Stimulated activated CD8-positive, alpha-beta memory T cell treated with anti-CD3 and anti-CD28 coated beads, Interleukin-2, amount 100 ng/mL, for 1 hour (primary cell): ENCODE data around the gene ALKAL2.

ENCODE experiments used
- DNase-seq, 2 donors: peaks; one replicate each; pipeline ENCODE4 v3.0.0-alpha.2; 2020; ENCODE audit warnings: low read depth in 2 of 2

ALKAL2 gene

DNA sequence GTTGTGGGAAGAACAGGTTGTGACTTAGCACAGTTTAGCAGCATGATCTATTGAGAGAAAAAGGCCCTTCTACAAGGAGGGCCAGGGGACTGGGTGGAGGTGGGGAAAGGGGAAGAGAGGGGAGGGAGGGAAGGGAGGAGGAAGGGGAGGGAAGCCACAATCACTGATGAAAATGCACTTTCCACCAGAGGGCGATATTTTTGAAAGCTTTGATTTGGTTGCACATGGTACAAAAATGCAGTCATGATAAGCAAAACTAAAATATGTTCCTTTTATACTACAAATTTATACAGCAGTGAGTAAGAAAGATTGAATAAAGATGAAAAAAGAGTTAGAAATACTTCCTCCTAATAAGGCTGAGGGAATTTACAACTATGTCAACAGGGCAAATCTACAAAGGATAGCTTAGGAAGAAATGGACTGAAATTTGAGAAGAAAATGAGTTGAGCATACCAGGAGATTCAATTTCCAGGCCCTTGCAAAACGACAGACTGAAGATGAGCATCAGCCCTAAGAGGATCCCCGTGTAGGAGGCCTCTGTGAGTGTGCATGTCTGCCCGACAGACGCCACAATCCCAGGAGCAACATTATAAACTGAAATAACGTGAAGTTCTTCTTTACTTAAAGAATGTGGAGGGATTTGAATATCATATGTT is 41.3 kb downstream of the ALKAL2 start:
- DNase-seq, result no peak

DNA sequence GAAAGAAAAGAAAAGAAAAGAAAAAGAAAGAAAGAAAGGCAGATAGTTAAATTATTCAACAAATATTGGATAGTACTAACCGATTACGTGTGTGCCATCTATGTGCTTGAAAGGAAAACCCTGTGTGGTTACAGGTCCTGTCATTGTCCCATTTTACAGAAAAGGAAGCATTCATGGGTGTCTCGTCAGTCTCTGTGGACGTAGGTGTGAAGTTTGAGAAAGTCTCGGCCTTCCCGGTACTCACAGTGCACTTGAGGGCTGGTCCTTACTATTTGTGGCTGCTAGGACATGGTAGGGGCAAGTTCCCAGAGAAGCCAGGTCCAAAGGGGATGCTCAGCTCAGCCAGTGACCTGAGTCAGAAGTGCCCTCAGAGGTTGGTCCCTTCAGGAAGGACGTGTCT is 43.3 kb downstream of the ALKAL2 start:
- no peak for DNase-seq

DNA sequence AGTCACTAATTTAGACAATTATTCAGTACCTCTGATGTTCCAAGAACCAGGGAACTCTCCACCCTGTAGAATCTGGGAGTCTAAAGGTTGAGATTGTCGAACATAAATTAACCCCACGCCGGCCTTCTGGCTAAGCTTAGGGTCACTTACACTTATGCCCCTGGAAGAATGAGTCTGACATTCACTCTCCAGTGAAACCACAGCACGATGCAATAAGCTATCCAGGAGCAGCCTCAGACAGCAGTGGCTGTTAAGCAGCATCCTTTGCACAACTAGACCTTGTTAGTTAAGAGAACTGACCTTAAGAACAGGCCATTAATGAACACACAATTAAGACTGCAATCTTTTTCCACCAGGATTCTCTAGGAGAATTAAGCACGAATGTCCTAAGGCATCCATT is 49.0 kb downstream of the ALKAL2 start:
- no peak for DNase-seq

DNA sequence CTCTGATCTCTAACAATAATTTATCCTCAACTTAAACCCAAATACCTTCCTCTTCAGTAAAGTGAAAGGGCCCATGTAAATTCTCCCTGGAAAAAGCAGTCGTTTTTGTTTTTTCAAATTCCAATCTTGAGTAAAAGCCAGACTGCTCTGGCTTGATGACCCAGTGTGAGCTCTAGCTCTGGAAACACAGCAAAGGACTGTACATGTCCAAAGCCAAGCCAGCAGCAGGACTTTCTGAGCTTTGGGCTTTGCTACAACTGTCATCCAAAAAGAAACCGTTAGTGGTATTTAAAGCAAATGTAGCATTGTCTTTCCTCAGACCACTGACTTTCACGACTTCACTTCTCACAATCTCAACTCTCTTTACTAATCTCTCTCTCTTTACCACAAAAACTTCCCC is 49.5 kb downstream of the ALKAL2 start:
- no peak for DNase-seq

DNA sequence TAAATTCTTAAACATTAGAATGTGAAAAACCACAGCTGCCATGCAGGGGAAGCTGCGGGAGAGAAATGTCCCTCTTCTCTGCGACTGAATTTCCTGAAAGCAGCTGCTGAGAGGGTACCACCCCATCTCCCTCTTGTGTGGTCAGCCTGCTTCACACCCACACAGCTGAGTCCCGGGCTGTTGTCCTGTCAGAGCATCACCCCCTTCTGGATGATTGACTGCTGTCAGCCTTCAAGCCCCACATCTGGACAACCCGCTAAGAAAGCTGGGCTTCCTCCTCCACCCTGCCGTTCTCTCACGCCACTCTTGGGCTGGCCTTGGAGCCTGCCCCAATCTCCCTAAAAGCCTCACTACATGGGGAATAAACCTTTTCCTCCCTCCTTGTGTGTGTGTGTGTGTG is 50.0 kb downstream of the ALKAL2 start:
- DNase-seq, result no peak

DNA sequence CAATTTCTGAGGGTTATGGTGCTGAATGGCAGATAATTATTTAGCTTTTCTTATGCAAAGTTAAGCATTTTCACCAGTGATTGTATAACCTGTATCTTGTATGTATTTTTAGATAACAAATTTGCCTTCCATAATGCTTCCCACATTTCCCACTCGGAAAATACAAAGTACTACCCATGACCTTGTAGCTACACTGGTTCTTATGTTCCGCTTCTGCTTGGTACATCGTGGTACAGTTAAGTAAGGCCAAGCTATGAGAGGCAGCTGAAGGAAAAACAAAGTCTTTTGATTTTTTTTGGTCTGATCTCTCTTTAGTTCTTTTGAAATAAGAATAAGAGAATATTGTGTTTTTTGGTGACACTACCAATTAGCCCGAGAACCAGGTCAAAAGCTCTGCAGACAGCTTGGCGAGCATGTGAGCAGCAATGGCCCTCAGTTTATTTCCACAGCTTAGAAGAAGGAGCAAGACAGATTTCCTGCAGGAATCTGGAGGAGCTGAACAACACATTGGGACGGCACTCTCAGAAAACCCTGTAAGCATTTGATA is 50.8 kb downstream of the ALKAL2 start:
- DNase-seq, result no peak

DNA sequence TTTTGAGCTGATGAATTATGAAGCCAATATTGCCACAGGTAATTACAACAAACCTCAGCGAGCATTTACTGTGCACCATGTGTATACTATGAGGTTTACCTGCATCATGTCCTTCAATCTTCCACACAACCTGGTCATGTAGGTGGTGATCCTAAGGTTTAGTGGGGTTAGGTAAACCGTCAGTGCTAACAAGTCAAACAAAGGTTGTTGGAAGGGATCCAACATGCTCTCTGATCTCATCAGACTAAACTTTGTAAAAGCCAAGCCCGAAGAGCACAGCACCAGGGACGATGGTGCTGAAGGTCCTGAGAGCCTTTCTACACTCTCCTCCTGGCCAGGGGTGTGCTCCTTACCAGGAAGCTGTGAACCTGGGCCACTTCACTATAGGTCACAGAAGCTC is 53.5 kb downstream of the ALKAL2 start:
- no peak for DNase-seq

DNA sequence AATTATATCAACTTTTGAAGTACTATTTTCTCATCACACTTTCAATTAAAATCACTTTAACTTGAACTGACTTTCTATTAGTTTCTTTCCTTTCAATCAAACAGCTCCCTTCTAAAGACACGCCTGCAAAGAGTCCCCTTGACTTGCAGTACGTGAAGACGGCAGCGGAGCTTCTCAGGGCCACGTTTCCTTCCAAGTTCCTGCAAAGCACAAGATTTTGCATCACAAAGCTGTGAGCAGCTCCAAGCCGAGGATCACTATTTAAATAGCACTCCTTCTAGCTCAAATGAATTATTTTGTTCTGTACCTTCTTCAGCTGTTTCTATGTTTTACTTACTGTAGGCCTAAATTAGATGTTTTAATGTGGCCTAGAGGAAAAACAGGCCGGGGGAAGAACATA is 54.9 kb downstream of the ALKAL2 start:
- DNase-seq, result no peak

DNA sequence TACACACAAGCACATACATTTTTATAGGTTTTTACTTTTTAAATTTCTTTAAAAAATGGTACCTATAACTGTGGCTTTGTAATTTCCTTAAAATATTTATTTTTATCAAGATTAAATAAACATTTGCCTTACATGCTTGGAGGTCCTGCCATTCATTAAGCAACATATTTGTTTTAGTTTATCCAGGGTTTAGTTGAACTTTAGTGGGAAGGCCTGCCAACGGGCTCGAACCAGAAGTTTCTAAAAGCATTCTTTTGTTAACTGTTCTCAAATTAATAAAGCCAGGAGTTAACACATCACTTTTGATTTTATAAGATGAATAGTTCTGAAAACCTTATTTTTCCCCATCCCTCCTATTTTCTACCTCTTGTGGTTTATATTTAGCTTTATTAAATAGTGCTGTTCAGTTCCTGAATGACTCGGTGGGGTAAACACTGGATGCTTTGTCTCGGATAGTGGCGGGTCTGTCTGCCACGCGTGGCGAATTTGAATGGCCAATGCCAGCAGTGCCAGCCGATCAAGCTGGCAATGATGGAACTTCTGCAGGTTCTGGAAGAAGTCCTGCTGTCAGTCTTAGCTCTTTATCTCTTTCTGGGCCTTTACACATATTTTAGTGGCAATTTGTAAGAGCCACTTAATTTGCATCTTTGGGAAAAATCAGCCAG is 56.2 kb downstream of the ALKAL2 start:
- DNase-seq, result no peak
